ENCODE results near the gene PON2. TPM values are rescaled to one million over a fixed set of nuclear protein-coding genes. Genes with fewer than 3 reads are reported as not detected.

Gene PON2
- total RNA-seq, 1 experiment from 2014 or later: 44.0 TPM

GRCh38 chr7:95367606-95368005 lies 67.2 kb downstream of the PON2 start:
- H4K20me1 ChIP-seq (ENCODE audit: insufficient read depth): no peaks in the 10 kb centered on the region
- no peak for DNase-seq (ENCODE audit: low read depth, low spot score)
- CTCF ChIA-PET: interaction anchor here (1.4 kb wide), 1 partner anchor 28 kb away, joined by 3 read pairs; the partner anchor contains the start of gene PON3

More at GRCh38 chr7:95367606-95368005, 67.2 kb downstream of the PON2 start:
- Histone ChIP-seq H3K9ac (ENCODE audit: low read length) (no peak overlapping the region), H3K4me2 (ENCODE audit: low read length) (no peak overlapping the region), H3K9me2 (ENCODE audit: insufficient read depth) (no peaks in the 10 kb centered on the region), H2AFZ (ENCODE audit: low read depth, low read length, poor library complexity, severe bottlenecking) (no peak overlapping the region), H3K9me3 (ENCODE audit: control insufficient read depth in 1 of 2, insufficient read depth in 1 of 2, low read depth in 1 of 2, low read length in 2 of 2) (no peaks in the 10 kb centered on the region), H3K4me1 (ENCODE audit: control insufficient read depth in 1 of 2, insufficient read depth in 2 of 2, low read length in 2 of 2) (no peaks in the 10 kb centered on the region), H3K36me3 (ENCODE audit: control insufficient read depth in 1 of 2, insufficient read depth in 2 of 2, low read length in 2 of 2) (no peaks in the 10 kb centered on the region), H3K4me3 (replicated peaks in 1 of 2; ENCODE audit: low read depth in 1 of 2, low read length in 2 of 2) (no peak overlapping the region), H3K79me2 (ENCODE audit: insufficient read depth, low read length) (no peaks in the 10 kb centered on the region), H3K27ac (ENCODE audit: low read depth, low read length) (no peak overlapping the region), H3K27me3 (ENCODE audit: insufficient read depth, low read length) (no peaks in the 10 kb centered on the region)
- ChIA-PET RAD21 (ENCODE audit: low non-redundant PET in 1 of 2, low total read pairs in 2 of 2, uncharacterized antibody in 2 of 2, unreplicated experiment in 2 of 2) (no interaction called here), POLR2A (no interaction called here)
- ATAC-seq: no peak
- intact Hi-C loops (cut with micrococcal nuclease): no loop called here
- no TSS peak for BruUV-seq (replicated peaks)
- TF ChIP-seq REST (IDR thresholded peaks at IDR 0.05; ENCODE audit: low read depth) (no peak), ZNF274 (IDR thresholded peaks at IDR 0.05; ENCODE audit: low read depth, low read length) (no peak), EZH2 (IDR thresholded peaks at IDR 0.05) (no peak), CEBPB (IDR thresholded peaks at IDR 0.05; ENCODE audit: low read depth) (no peak)

All from HCT116 (cell line).